GM18907 (cell line): Measurements from ENCODE around the gene ARAF.
A peak's percentile ranks its signal among the peaks of the same experiment; 100 is the strongest.

Experiments
- ATAC-seq: cut with Tn5 transposase; IDR thresholded peaks from one replicate; pipeline ENCODE4 v1.9.1; 2021; ENCODE audit warnings: mild to moderate bottlenecking, moderate library complexity; ENCODE audit not compliant: unreplicated experiment

The ARAF gene

GRCh38 chrX:47563801-47564315, 2.9 kb downstream of the ARAF start:
- ATAC-seq = no peak

GRCh38 chrX:47564438-47565085, 3.6 kb downstream of the ARAF start:
- ATAC-seq = no peak

- no peak for ATAC-seq
These were observed 5.8 kb downstream of the ARAF start for GRCh38 chrX:47566841-47567240.

- ATAC-seq = no peak
These were observed 7.8 kb downstream of the ARAF start for GRCh38 chrX:47568656-47569295.

- ATAC-seq = no peak
These were observed 9.8 kb downstream of the ARAF start for GRCh38 chrX:47570794-47571193.

GRCh38 chrX:47571215-47571614, 10.2 kb downstream of the ARAF start:
- no peak for ATAC-seq

- ATAC-seq = no peak
These were observed 10.9 kb downstream of the ARAF start for GRCh38 chrX:47571896-47572295.

GRCh38 chrX:47572773-47573340, 11.9 kb downstream of the ARAF start:
- ATAC-seq = no peak

GRCh38 chrX:47573341-47574075, 12.5 kb downstream of the ARAF start:
- ATAC-seq = no peak

- no peak for ATAC-seq
These were observed 13.1 kb downstream of the ARAF start for GRCh38 chrX:47574076-47574546.

- no peak for ATAC-seq
These were observed 13.7 kb downstream of the ARAF start for GRCh38 chrX:47574547-47575301.

GRCh38 chrX:47576021-47576898, 15.3 kb downstream of the ARAF start:
- no peak for ATAC-seq

GRCh38 chrX:47577424-47577823, 16.4 kb downstream of the ARAF start:
- no peak for ATAC-seq

GRCh38 chrX:47577901-47578300, 16.9 kb downstream of the ARAF start:
- ATAC-seq = no peak

- no peak for ATAC-seq
These were observed 17.7 kb downstream of the ARAF start for GRCh38 chrX:47578692-47579091.

- ATAC-seq = no peak
These were observed 18.5 kb downstream of the ARAF start for GRCh38 chrX:47579537-47579936.

- ATAC-seq = peak; percentile 81
These were observed 21.0 kb downstream of the ARAF start, which contains the start of gene TIMP1 for GRCh38 chrX:47581731-47582647. TIMP1 (plus strand) TSS chrX:47582436; CDS start chrX:47583416, 980 bp downstream.

- ATAC-seq = no peak
These were observed 22.3 kb downstream of the ARAF start for GRCh38 chrX:47583240-47583861.
